Amniotic stem cell (primary cell): ENCODE measurements around the gene IFIT3.
"Not testable (repeated sequence)": the region's sequence is repeated elsewhere in the genome, so short reads cannot be mapped to it uniquely, and the experiment has no call there.

Experiments
- DNase-seq: peaks from one replicate; lab custom pipeline; 2025; lab: John Stamatoyannopoulos, UW

IFIT3 gene

GRCh38 chr10:89327803-89328441 lies at the start of gene IFIT3:
Gene IFIT3 (plus strand): TSS chr10:89327997. CDS start chr10:89328074, 77 bp downstream.
- DNase-seq = peak; percentile 70

GRCh38 chr10:89278034-89278535 lies 49.7 kb upstream of the IFIT3 start:
- DNase-seq = peak; percentile 89

- no peak for DNase-seq
Measured at GRCh38 chr10:89278900-89279392, 48.9 kb upstream of the IFIT3 start.

GRCh38 chr10:89279421-89279869 lies 48.4 kb upstream of the IFIT3 start:
- DNase-seq = no peak

GRCh38 chr10:89280508-89280907 lies 47.3 kb upstream of the IFIT3 start:
- no peak for DNase-seq

GRCh38 chr10:89281606-89282395 lies 46.0 kb upstream of the IFIT3 start:
- DNase-seq = no peak

GRCh38 chr10:89283025-89283935 lies 44.5 kb upstream of the IFIT3 start:
- DNase-seq = no peak

GRCh38 chr10:89283936-89284475 lies 43.8 kb upstream of the IFIT3 start:
- DNase-seq = peak; percentile 72

- not testable (repeated sequence) for DNase-seq
Measured at GRCh38 chr10:89284711-89285110, 43.1 kb upstream of the IFIT3 start.

GRCh38 chr10:89285303-89285702 lies 42.5 kb upstream of the IFIT3 start:
- DNase-seq = not testable (repeated sequence)

GRCh38 chr10:89294721-89295239 lies 33.0 kb upstream of the IFIT3 start:
- DNase-seq = no peak

GRCh38 chr10:89295597-89295996 lies 32.2 kb upstream of the IFIT3 start:
- DNase-seq = no peak

GRCh38 chr10:89296220-89296648 lies 31.6 kb upstream of the IFIT3 start:
- DNase-seq = no peak

GRCh38 chr10:89297356-89297755 lies 30.4 kb upstream of the IFIT3 start:
- no peak for DNase-seq

GRCh38 chr10:89297791-89298190 lies 30.0 kb upstream of the IFIT3 start:
- DNase-seq = no peak

- no peak for DNase-seq
Measured at GRCh38 chr10:89299031-89299430, 28.8 kb upstream of the IFIT3 start.

GRCh38 chr10:89301232-89301631 lies 26.6 kb upstream of the IFIT3 start:
- DNase-seq = no peak

GRCh38 chr10:89301721-89302445 lies 25.9 kb upstream of the IFIT3 start, which contains the start of gene IFIT2:
Gene IFIT2 (plus strand): TSS chr10:89302046. CDS start chr10:89302124, 78 bp downstream.
- DNase-seq = peak; percentile 56

GRCh38 chr10:89302625-89303024 lies 25.2 kb upstream of the IFIT3 start:
- no peak for DNase-seq

- DNase-seq = no peak
Measured at GRCh38 chr10:89303161-89303560, 24.6 kb upstream of the IFIT3 start.

- no peak for DNase-seq
Measured at GRCh38 chr10:89304026-89304425, 23.8 kb upstream of the IFIT3 start.
